ENCODE measurements around the gene KLHL30.

Gene KLHL30

DNA sequence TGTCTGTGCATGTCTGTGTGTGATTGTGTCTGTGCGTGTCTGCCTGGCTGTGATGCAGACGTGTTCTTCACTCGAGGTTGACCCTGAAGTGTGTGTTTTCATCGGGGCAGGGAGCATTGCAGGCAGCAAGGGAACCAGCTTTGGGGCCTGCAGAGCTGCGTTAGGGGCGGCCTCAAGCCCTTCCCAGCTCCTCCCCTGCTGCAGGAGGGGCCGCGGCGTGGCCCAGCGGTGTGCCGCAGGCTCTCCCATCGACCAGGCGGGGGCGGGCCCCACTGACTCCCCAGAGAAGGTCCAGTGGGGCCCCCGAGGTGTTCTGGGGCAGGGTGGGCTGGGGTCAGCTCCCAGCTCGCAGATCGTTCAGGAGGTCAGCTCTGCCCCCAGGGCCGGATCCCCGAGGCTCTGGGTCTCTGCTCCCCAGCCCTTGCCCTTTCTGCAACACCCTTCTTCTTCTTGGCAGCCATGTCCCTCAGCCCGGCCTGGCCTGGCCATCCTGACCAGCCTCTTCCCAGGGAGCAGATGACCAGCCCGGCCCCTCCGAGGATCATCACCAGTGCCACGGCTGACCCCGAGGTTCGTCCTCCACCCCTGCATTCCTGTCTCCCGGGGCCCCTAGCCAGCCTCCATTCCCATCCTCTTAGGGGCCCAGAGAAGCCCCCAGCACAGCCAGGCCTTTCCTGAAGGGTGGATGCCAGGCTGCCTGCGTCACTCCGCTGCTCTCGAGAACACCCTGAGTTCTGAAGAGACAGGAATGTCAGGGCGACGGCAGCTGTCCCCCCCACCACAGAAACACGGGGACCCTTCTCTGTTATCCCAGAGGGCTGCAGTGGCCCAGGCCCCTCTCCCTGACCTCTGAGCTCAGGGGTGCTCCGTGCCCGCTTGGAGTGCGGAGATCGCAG, 11.1 kb upstream of the KLHL30 start:
- DNase-seq: no peak
- intact Hi-C loops (cut with DNase I): no loop called here

DNA sequence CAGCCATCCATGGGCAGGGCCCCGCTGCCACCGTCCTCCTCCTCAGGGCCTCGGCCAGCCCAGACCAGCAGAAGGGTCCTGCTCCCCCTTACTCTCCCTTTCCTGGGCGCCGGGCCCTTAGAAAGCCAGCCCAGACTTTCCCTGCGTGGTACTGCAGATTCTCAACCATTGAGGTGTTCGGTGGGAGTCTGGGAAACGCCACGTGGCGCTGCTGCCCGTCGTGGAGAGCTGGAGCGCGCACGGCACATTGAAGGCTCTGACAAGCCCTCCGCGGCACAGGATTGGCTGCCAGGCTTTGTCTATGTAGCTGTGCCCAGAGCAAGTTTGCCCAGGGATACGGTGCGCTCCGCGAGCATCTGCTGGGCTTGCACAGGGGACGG, 10.4 kb upstream of the KLHL30 start:
- no peak for DNase-seq
- intact Hi-C loops (cut with DNase I): no loop called here

DNA sequence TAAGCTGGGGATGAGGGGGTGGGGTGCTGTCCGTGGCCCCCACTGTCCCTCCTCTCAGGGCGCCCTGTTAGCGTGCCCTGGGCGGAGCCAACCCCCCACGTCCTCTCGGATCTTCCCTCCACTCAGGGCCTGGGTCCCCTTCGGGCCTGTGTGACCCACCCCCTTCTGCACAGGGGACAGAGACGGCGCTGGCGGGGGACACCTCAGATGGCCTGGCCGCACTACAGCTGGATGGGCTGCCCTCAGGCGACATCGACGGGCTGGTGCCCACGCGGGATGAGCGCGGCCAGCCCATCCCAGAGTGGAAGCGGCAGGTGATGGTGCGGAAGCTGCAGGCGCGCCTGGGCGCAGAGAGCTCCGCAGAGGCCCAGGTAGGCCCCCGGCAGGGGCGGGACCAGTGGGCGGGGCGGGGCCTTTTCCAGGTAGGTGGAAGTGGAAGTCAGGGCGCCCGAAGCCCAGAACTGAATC, 9.9 kb upstream of the KLHL30 start:
- intact Hi-C loops (cut with DNase I): no loop called here
- DNase-seq: no peak

DNA sequence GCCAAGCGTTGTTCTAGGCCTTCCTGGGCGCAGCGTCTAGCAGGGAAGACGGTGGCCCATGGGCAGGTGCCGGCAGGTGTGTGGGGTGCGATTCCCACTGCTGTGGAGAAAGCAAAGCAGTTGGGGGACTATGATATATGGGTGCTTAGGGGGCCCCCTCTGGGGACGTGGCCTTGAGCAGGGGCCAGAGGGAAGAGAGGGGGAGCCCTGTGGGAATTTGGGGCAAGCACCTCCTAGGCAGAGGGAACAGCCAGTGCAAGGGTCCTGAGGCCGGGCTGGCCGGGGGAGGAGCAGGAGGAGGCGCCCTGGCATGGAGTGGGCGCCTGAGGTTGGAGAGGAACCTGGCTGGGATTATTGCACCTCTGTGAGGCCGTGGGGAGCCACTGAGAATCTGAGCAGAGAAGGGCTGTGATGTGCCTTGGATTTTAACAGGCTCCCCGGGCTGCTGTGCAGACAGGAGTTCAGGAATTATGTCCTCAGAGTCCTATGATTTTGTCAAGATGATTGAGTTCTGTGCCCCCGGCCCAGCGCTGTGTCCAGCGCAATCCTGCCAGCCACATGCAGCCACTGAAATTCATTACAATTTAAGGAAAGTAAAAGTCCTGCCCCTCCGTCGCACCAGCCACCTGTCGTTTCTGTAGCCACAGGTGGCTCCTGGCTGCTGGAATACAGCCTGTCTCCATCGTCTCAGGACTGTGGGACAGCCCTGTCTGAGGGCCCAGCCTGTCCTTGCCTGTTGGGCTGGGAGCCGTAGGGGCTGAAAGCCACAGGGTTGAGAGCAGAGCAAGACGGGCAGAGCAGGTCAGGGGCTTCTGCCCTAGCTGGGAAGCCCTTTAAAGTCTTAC, 9.1 kb upstream of the KLHL30 start:
- DNase-seq: no peak
- intact Hi-C loops (cut with DNase I): no loop called here

GRCh38 chr2:238130111-238130695, 8.3 kb upstream of the KLHL30 start:
- no peak for DNase-seq
- intact Hi-C loops (cut with DNase I): no loop called here

DNA sequence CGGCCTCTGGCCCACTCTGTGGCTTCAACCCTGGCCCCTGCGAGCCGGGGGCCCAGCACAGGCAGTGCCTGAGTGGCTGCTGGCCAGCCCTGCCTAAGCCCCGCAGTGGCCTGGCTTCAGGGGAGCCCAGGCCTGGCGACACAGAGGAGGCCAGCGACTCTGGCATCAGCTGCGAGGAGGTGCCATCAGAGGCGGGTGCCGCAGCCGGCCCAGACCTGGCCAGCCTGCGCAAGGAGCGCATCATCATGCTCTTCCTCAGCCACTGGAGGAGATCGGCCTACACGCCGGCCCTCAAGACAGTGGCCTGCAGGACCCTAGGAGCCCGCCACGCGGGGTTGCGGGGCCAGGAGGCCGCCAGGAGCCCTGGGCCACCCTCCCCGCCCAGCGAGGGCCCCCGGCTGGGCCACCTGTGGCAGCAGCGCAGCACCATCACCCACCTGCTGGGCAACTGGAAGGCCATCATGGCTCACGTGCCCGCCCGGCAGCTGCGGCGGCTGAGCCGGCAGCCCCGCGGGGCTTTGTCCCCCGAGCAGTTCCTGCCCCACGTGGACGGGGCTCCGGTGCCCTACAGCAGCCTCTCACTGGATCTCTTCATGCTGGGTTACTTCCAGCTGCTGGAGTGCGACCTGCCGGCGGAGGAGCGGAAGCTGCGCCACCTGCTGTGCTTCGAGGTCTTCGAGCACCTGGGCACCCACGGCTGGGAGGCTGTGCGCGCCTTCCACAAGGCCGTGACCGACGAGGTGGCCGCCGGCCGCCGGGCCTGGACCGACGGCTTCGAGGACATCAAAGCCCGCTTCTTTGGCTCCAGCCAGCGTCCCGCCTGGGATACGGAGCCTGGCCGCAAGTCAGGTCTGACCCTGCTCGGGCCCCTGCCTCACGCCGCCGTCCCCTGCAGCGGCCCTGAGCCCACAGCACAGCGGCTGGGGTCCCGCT, 7.5 kb upstream of the KLHL30 start:
- intact Hi-C loops (cut with DNase I): no loop called here
- DNase-seq: no peak

GRCh38 chr2:238131761-238132462, 6.6 kb upstream of the KLHL30 start:
- intact Hi-C loops (cut with DNase I): no loop called here
- no peak for DNase-seq

- no peak for DNase-seq
- intact Hi-C loops (cut with DNase I): no loop called here
Observed at GRCh38 chr2:238132463-238133450, 5.7 kb upstream of the KLHL30 start.

DNA sequence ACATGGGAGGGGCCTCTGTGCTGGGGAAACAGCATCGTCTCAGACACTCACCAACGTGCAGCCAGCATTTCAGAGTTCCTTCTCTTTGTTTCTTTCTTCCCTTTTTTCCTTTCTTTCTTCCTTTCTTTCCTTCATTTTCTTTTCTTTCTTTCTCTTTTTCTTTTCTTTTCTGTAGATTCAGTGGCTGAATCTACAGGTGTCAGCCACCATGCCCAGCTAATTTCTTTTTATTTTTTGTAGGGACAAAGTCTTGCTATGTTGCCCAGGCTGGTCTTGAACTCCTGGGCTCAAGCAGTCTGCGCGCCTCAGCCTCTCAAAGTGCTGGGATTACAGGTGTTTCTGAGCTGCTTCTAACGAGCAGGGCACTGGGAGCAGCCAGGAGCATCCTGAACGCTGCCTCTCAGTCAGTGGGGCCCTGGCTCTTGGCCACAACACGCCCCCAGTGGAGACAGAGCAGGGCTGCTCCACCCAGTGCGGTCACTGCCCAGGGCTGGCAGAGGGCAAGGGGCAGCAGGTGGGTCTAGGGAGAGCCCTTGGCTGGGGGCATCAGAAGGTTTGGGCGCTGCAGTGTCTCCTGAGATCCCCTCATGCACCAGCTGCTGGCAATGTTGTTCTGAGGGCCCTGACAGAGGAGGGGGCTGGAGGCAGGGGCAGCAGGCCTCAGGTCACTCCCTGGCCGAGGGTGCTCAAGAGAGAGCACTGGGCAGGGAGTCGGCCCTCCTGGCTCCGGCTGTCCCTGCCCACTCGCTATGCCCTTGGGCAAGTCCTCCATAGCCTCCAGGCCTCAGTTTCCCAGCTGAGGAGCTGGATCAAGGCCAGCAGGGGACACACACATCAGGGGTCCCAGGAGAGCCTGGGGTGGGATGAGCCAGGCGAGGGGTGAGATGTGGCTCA, 4.7 kb upstream of the KLHL30 start:
- intact Hi-C loops (cut with DNase I): no loop called here
- no peak for DNase-seq

DNA sequence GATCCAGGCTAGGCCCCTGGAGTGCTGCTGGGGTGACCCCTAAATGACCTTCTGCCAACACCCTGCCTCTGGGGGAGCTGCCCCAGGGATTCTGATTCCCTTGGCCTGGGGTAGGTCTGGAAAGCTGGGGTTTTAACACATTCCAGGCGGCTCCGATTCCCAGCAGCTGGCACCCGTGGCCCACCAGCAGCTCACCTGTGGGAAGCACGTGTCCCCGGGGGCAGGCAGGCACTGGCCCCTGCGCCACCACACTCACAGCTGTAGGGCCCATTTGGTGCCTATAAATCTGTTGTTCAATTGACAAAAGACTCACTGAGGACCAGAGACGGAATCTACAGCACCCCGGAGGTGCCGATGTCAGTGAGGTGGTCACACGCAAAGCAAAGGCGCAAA, 4.1 kb upstream of the KLHL30 start:
- DNase-seq: no peak
- intact Hi-C loops (cut with DNase I): no loop called here

DNA sequence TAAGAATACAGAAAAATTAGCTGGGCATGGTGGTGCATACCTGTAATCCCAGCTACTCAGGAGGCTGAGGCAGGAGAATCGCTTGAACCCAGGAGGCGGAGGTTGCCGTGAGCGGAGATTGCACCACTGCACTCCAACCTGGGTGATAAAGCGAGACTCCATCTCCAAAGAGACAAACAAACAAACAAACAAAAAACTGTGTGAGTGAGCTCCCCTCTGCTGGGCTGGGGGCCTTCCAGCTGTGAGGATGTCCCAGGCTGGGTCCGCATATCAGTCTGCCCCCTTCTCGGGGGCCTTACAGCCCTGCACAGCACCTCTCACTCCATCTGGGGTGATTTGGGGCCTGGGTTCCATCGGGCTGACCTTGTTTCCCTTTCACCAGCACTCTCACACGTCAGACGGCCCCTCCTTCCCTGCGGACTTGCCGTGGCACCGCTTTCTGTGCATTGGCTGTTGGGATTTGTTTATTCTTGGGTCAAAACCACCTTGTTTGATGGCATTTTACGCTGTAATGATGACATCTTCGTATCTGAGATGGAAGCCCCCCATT, 2.8 kb upstream of the KLHL30 start:
- intact Hi-C loops (cut with DNase I): no loop called here
- no peak for DNase-seq

DNA sequence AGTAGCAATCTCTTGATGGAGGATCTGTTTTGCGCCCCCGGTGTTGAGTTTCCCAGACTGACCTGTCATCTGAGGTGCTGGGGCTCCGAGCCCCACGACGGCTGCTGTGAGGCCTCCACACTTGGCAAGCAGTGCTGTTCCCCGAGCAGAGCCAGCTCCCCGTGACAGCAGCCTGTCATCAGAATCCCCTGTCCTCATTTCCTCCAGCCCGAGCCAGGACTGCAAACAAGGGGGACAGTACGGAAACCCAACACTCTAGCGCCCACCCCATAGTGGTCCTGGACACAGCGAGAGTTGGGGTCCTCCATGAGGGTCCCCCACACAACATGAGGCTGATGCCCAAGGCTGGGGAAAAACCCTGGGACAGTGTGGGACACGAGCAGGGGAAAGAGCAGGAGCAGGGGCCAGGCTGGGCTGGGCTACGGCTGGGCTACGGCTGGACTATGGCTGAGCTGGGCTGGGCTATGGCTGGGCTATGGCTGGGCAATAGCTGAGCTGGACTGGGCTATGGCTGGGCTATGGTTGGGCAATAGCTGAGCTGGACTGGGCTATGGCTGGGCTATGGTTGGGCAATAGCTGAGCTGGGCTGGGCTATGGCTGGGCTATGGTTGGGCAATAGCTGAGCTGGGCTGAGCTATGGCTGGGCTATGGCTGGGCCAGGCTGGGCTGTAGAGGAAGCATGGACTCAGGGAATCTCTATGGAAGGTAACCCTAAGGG, 1.5 kb upstream of the KLHL30 start:
- peak in 1 of 42 donors; percentile 35 for DNase-seq
- intact Hi-C loops (cut with DNase I): no loop called here

DNA sequence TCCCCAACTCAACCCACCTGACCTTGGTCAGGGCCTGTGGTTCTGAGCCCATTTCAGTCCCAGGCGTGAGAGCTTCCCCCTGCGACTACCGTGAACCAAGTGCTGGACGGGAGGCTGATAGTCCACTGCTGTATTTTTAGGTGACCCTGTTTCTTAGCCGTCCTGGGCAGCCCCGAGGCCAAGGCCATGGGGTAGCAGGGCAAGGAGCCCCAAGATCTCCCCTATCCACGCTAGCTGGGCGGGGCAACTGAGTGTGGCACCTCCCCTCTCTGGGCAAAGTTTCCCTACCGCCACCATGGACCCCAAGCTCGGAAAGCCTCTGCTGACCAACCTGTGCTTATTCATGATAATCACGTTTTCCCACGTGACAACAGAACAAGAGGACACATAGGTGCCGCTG, 583 bp upstream of the KLHL30 start:
- intact Hi-C loops (cut with DNase I): no loop called here
- DNase-seq: no peak

- intact Hi-C loops (cut with DNase I): no loop called here
- DNase-seq: peak in 2 of 42 donors; percentile 20 to 30
Observed at GRCh38 chr2:238139196-238140039, 950 bp downstream of the KLHL30 start.
